Fibroblast of lung (primary cell): ENCODE data around the gene LRRC8C.

Experiments used
- EZH2 ChIP-seq: IDR thresholded peaks from 2 replicates; pipeline ENCODE4 v1.5.1; 2012; ENCODE audit warnings: low read length, control low read depth, mild to moderate bottlenecking; ENCODE audit errors: missing control alignments
- TF ChIP-seq, protein P1 (sequence below), 2 donors: IDR thresholded peaks in 1 of 2; conservative IDR thresholded peaks in 1 of 2; 1 replicate in 1 of 2; 2 replicates in 1 of 2; pipeline ENCODE4 v1.5.1; 2011 to 2012; ENCODE audit warnings: low read length in 2 of 2, control low read depth in 1 of 2, inconsistent platforms in 1 of 2, low read depth in 1 of 2, mild to moderate bottlenecking in 1 of 2

- TF ChIP-seq, protein P1, sequence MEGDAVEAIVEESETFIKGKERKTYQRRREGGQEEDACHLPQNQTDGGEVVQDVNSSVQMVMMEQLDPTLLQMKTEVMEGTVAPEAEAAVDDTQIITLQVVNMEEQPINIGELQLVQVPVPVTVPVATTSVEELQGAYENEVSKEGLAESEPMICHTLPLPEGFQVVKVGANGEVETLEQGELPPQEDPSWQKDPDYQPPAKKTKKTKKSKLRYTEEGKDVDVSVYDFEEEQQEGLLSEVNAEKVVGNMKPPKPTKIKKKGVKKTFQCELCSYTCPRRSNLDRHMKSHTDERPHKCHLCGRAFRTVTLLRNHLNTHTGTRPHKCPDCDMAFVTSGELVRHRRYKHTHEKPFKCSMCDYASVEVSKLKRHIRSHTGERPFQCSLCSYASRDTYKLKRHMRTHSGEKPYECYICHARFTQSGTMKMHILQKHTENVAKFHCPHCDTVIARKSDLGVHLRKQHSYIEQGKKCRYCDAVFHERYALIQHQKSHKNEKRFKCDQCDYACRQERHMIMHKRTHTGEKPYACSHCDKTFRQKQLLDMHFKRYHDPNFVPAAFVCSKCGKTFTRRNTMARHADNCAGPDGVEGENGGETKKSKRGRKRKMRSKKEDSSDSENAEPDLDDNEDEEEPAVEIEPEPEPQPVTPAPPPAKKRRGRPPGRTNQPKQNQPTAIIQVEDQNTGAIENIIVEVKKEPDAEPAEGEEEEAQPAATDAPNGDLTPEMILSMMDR (conservative IDR thresholded peaks at IDR 0.05 in 1 of 2, IDR thresholded peaks at IDR 0.05 in 1 of 2; ENCODE audit: low read depth in 1 of 2, low read length in 2 of 2): no peak
- no peak for TF ChIP-seq EZH2
These were observed 65.7 kb downstream of the LRRC8C start for GRCh38 chr1:89698624-89699023.
